ENCODE measurements around the gene CDH23. TPM values are rescaled to one million over a fixed set of nuclear protein-coding genes. Genes with fewer than 3 reads are reported as not detected.

Gene CDH23
- total RNA-seq, 1 experiment from 2014 or later = 7.8 TPM

GRCh38 chr10:71577345-71577744 lies 180.6 kb downstream of the CDH23 start:
- intact Hi-C loops (cut with micrococcal nuclease; ENCODE audit: unreplicated experiment) = no loop called here
- TF ChIP-seq CTCF (conservative IDR thresholded peaks at IDR 0.05) = no peak
- no peak for TF ChIP-seq EZH2 (IDR thresholded peaks at IDR 0.05; ENCODE audit: low read depth)
- ChIA-PET POLR2A (ENCODE audit: unreplicated experiment) (no interaction called here), CTCF (no interaction called here)
- Histone ChIP-seq H3K4me1 (replicated peaks; ENCODE audit: insufficient read depth) (no peaks in the 10 kb centered on the region), H3K27me3 (ENCODE audit: insufficient read depth, low read depth) (no peaks in the 10 kb centered on the region), H3K9me2 (ENCODE audit: insufficient read depth) (no peaks in the 10 kb centered on the region), H3K79me2 (ENCODE audit: low read depth) (no peaks in the 10 kb centered on the region), H4K20me1 (ENCODE audit: insufficient read depth) (no peaks in the 10 kb centered on the region), H2AFZ (no peak overlapping the region), H3K27ac (no peak overlapping the region), H3K36me3 (ENCODE audit: low read depth) (no peaks in the 10 kb centered on the region), H3K4me3 (no peak overlapping the region), H3K4me2 (no peak overlapping the region), H3K9me3 (ENCODE audit: insufficient read depth, low read depth) (no peaks in the 10 kb centered on the region), H3F3A (ENCODE audit: insufficient read depth, low read depth) (no peaks in the 10 kb centered on the region)
- DNase-seq = no peak
- BruUV-seq (replicated peaks) = no TSS peak

- CTCF ChIA-PET = interaction anchor here (0.5 kb wide), 1 partner anchor 257 kb away, joined by 9 read pairs; no protein-coding TSS in a partner anchor
- no peak overlapping the region for H3K4me3 ChIP-seq
- no peaks in the 10 kb centered on the region for H3K27me3 ChIP-seq (ENCODE audit: insufficient read depth, low read depth)
- no TSS peak for BruUV-seq (replicated peaks)
- no peaks in the 10 kb centered on the region for H4K20me1 ChIP-seq (ENCODE audit: insufficient read depth)
- H3K36me3 ChIP-seq (ENCODE audit: low read depth) = no peaks in the 10 kb centered on the region
- intact Hi-C loops (cut with micrococcal nuclease; ENCODE audit: unreplicated experiment) = no loop called here
- no peaks in the 10 kb centered on the region for H3K9me2 ChIP-seq (ENCODE audit: insufficient read depth)
- no peaks in the 10 kb centered on the region for H3F3A ChIP-seq (ENCODE audit: insufficient read depth, low read depth)
- no peaks in the 10 kb centered on the region for H3K9me3 ChIP-seq (ENCODE audit: insufficient read depth, low read depth)
- H3K27ac ChIP-seq = no peak overlapping the region
- H3K4me2 ChIP-seq = no peak overlapping the region
- no peak for DNase-seq
- H3K79me2 ChIP-seq (ENCODE audit: low read depth) = no peaks in the 10 kb centered on the region
- POLR2A ChIA-PET (ENCODE audit: unreplicated experiment) = no interaction called here
- no peak overlapping the region for H2AFZ ChIP-seq
- no peaks in the 10 kb centered on the region for H3K4me1 ChIP-seq (replicated peaks; ENCODE audit: insufficient read depth)
- TF ChIP-seq CTCF (conservative IDR thresholded peaks at IDR 0.05) (no peak), EZH2 (IDR thresholded peaks at IDR 0.05; ENCODE audit: low read depth) (no peak)
Measured at GRCh38 chr10:71578069-71578468, 181.3 kb downstream of the CDH23 start.

- Histone ChIP-seq H3K4me3 (no peak overlapping the region), H3K36me3 (ENCODE audit: low read depth) (no peaks in the 10 kb centered on the region), H3F3A (ENCODE audit: insufficient read depth, low read depth) (no peaks in the 10 kb centered on the region), H3K4me2 (no peak overlapping the region), H2AFZ (no peak overlapping the region), H3K27me3 (ENCODE audit: insufficient read depth, low read depth) (no peaks in the 10 kb centered on the region), H3K9me2 (ENCODE audit: insufficient read depth) (no peaks in the 10 kb centered on the region), H3K27ac (no peak overlapping the region), H4K20me1 (ENCODE audit: insufficient read depth) (no peaks in the 10 kb centered on the region), H3K79me2 (ENCODE audit: low read depth) (no peaks in the 10 kb centered on the region), H3K4me1 (replicated peaks; ENCODE audit: insufficient read depth) (no peaks in the 10 kb centered on the region), H3K9me3 (ENCODE audit: insufficient read depth, low read depth) (no peaks in the 10 kb centered on the region)
- no TSS peak for BruUV-seq (replicated peaks)
- no peak for TF ChIP-seq CTCF (conservative IDR thresholded peaks at IDR 0.05)
- TF ChIP-seq EZH2 (IDR thresholded peaks at IDR 0.05; ENCODE audit: low read depth) = no peak
- DNase-seq = no peak
- intact Hi-C loops (cut with micrococcal nuclease; ENCODE audit: unreplicated experiment) = no loop called here
- POLR2A ChIA-PET (ENCODE audit: unreplicated experiment) = no interaction called here
- CTCF ChIA-PET = no interaction called here
Measured at GRCh38 chr10:71579668-71580067, 182.9 kb downstream of the CDH23 start.
